Mononuclear cell (primary cell): ENCODE results near the gene DHH. TPM values are rescaled to one million over a fixed set of nuclear protein-coding genes. Genes with fewer than 3 reads are reported as not detected.

Source experiments
- H3K27me3 ChIP-seq: 2 replicates; pipeline ENCODE4 v1.6.0; 2011; ENCODE audit warnings: low read length, control low read depth; ENCODE audit not compliant: insufficient read depth
- H3K4me1 ChIP-seq: 2 replicates; pipeline ENCODE4 v1.5.1; 2011; ENCODE audit warnings: mild to moderate bottlenecking, low read length, control low read depth; ENCODE audit not compliant: insufficient read depth
- H3K4me3 ChIP-seq: 2 replicates; pipeline ENCODE4 v1.5.1; 2011; ENCODE audit warnings: mild to moderate bottlenecking, low read length, moderate library complexity
- H3K9me3 ChIP-seq: 2 replicates; pipeline ENCODE4 v1.5.1; 2011; ENCODE audit warnings: low read depth, mild to moderate bottlenecking, control low read depth, low read length
- total RNA-seq: library from RNA; depleted of rRNA; stranded (reverse); fragments of >200 nt; gene quantifications from one replicate; pipeline ENCODE4 v1.2.3, GENCODE V29; 2012

The DHH gene
- total RNA-seq, 1 donor = 0.21 TPM

DNA sequence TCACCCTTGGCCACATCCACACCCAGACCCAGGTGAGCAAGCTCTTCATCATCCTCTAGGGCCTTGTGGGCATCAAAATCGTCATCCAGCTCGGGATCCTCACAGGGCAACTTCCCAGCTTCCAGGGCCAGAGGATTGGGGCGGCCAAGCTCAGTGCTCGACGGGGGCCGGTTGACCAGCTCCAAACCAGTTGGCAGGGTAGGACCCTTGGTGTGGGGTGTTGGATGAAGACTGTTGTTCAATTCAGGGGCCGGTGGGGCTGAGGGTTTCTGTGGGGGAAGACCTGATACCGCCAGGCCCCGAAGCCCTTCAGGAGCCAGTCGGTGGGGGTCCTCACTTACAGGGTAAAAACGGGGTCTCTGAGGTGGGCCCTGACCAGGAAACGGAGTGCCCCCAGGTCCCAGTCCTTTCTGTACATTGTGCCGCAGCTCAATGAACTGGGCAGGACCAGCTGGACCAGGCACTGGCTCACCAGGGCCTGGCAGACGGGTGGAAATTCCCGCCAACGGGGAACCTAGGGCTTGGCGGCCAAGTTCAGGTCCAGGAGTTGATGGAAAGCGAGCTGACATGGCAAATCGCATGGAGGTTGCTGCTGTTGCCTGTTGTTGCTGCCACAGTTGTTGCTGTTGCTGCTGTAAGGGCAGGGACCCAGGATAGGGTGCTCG is 56.2 kb downstream of the DHH start:
- H3K4me1 ChIP-seq = no peaks in the 10 kb centered on the region

DNA sequence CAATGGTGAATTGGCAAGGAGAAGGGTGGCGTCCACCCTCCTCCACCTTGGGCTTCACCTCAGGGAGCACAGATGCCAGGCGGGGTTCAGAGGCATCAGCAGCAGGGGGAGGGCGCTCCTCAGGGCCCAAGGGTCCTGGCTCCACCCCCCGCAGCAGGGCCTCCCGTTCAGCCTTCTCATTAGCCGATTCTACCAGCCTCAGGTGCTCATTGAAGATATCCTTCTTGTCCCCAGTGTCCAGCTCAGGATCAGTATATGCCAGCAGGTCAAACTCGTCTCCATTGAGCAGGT is 56.7 kb downstream of the DHH start:
- Histone ChIP-seq H3K27me3 (no peaks in the 10 kb centered on the region), H3K4me1 (no peaks in the 10 kb centered on the region), H3K4me3 (no peak overlapping the region), H3K9me3 (no peaks in the 10 kb centered on the region)

More for the DNA sequence above, 56.2 kb downstream of the DHH start:
- no peak overlapping the region for H3K4me3 ChIP-seq
- H3K27me3 ChIP-seq = no peaks in the 10 kb centered on the region
- no peaks in the 10 kb centered on the region for H3K9me3 ChIP-seq

DNA sequence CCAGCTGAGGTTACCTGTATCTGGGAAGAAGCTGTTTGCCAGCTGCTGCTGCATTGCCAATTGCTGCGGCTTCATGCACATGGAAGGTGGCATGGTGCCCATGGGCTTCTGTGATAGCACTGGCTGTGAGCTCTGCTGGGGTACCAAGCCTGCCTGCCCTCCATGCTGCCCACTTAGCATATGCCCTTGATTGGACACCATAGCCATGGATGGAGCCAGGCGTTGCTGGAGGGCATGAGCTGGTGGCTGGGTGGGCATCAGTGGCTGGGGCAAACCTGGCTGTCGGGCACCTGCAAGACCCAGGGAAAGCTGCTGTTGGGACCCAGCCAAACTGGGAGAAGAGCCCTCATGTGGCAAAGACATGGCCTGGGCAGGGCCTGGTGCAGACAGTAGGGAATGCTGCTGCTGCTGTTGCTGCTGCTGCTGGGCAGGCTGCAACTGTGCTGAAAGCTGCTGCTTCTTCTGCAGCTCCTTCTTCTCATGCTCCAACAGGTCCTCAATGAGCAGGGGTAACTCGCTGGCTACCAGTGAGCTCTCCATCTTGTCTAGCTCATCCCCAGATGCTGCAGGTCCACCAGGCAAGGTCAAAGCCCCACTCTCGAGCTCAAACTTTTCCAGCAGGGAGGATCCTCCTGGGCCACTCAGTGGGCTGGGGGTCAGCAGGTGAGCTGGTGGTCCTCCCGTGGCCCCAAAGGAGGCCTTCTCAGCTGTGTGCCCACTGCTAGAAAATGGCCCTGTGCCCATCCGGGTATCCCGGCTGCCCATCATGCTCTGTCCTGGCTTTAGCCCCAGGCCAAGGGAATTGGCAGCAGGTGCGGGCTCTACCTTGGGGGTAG is 57.3 kb downstream of the DHH start:
- no peaks in the 10 kb centered on the region for H3K9me3 ChIP-seq
- no peaks in the 10 kb centered on the region for H3K27me3 ChIP-seq
- H3K4me1 ChIP-seq = no peaks in the 10 kb centered on the region
- no peak overlapping the region for H3K4me3 ChIP-seq

Other genes with a start within 250 kb of the DHH start
- 51.9 TPM for gene DDX23, start 242.6 kb downstream of the DHH start, total RNA-seq
- gene RND1, start 228.9 kb downstream of the DHH start, total RNA-seq = 6.2 TPM
- 25.0 TPM for gene FKBP11, start 169.3 kb downstream of the DHH start, total RNA-seq
- gene ARF3, start 137.3 kb downstream of the DHH start, total RNA-seq = 38.2 TPM
- 0.94 TPM for gene WNT10B, start 123.1 kb downstream of the DHH start, total RNA-seq
- 0.10 TPM for gene WNT1, start 116.5 kb downstream of the DHH start, total RNA-seq
- gene DDN, start 95.4 kb downstream of the DHH start, total RNA-seq = 0.21 TPM
- gene PRKAG1, start 76.0 kb downstream of the DHH start, total RNA-seq = 29.8 TPM
- 47.8 TPM for gene KMT2D, start 34.0 kb downstream of the DHH start, total RNA-seq
- 2.5 TPM for gene RHEBL1, start 24.8 kb downstream of the DHH start, total RNA-seq
- gene LMBR1L, start 16.0 kb upstream of the DHH start, total RNA-seq = 133 TPM
- gene TUBA1B, start 36.6 kb upstream of the DHH start, total RNA-seq = 216 TPM
- 285 TPM for gene TUBA1A, start 94.3 kb upstream of the DHH start, total RNA-seq
- gene TUBA1C, start 170.3 kb upstream of the DHH start, total RNA-seq = 52.3 TPM
- gene PRPH, start 200.3 kb upstream of the DHH start, total RNA-seq = not detected
- 0.31 TPM for gene TROAP, start 228.5 kb upstream of the DHH start, total RNA-seq
- 0.10 TPM for gene C1QL4, start 242.4 kb upstream of the DHH start, total RNA-seq